Endothelial cell of umbilical vein (primary cell): ENCODE results near the gene BRMS1.
"Not testable (repeated sequence)": the region's sequence is repeated elsewhere in the genome, so short reads cannot be mapped to it uniquely, and the experiment has no call there.

ENCODE experiments used
- CTCF ChIP-seq, 2 donors: IDR thresholded peaks; 1 replicate in 1 of 2; 2 replicates in 1 of 2; pipeline ENCODE4 v1.5.1; 2011; ENCODE audit warnings: low read length in 2 of 2, mild to moderate bottlenecking in 2 of 2, moderate library complexity in 2 of 2, control low read depth in 1 of 2, inconsistent platforms in 1 of 2, low read depth in 1 of 2; ENCODE audit not compliant: insufficient read depth in 1 of 2; ENCODE audit errors: extremely low read depth in 1 of 2
- FOS ChIP-seq: IDR thresholded peaks from 2 replicates; pipeline ENCODE4 v1.6.1; 2011; ENCODE audit warnings: mild to moderate bottlenecking, low read length, moderate library complexity, borderline replicate concordance; ENCODE audit not compliant: insufficient read depth
- GATA2 ChIP-seq: IDR thresholded peaks from 2 replicates; pipeline ENCODE4 v1.7.0; 2011; ENCODE audit warnings: low read depth, mild to moderate bottlenecking, moderate library complexity, mixed read lengths, low read length; ENCODE audit not compliant: insufficient read length, insufficient read depth
- JUN ChIP-seq: IDR thresholded peaks from 2 replicates; pipeline ENCODE4 v1.6.1; 2011; ENCODE audit warnings: borderline replicate concordance, low read depth; ENCODE audit not compliant: insufficient read length, insufficient read depth
- MAX ChIP-seq: IDR thresholded peaks from 2 replicates; pipeline ENCODE4 v1.6.1; 2011; ENCODE audit not compliant: insufficient read depth, insufficient read length
- MYC ChIP-seq: IDR thresholded peaks from one replicate; pipeline ENCODE4 v1.6.1; 2011; ENCODE audit warnings: mild to moderate bottlenecking, low read depth, low read length
- POLR2A ChIP-seq: IDR thresholded peaks from 2 replicates; pipeline ENCODE4 v1.6.1; 2012; ENCODE audit warnings: low read depth, mild to moderate bottlenecking, control low read depth, low read length
- POLR2AphosphoS5 ChIP-seq: IDR thresholded peaks from 2 replicates; pipeline ENCODE4 v1.6.1; 2012; ENCODE audit warnings: low read depth, mild to moderate bottlenecking, control low read depth, low read length, moderate library complexity; ENCODE audit not compliant: insufficient read depth

- not testable (repeated sequence) for TF ChIP-seq CTCF (IDR thresholded peaks at IDR 0.05; ENCODE audit: extremely low read depth in 1 of 2, insufficient read depth in 1 of 2, low read depth in 1 of 2, low read length in 2 of 2); POLR2A; JUN; MAX; POLR2AphosphoS5; MYC; GATA2; FOS
Observed at GRCh38 chr11:66350560-66351235, 5.8 kb upstream of the BRMS1 start.
